HG03175 (cell line): ENCODE measurements around the gene S1PR4.
"Not testable (repeated sequence)": the region's sequence is repeated elsewhere in the genome, so short reads cannot be mapped to it uniquely, and the experiment has no call there.

Source experiments
- ATAC-seq: cut with Tn5 transposase; IDR thresholded peaks from one replicate; pipeline ENCODE4 v1.9.1; 2021; ENCODE audit warnings: mild to moderate bottlenecking, moderate library complexity; ENCODE audit not compliant: unreplicated experiment

S1PR4 gene

GRCh38 chr19:3192684-3193083, 14.1 kb downstream of the S1PR4 start:
- ATAC-seq: no peak

- ATAC-seq: no peak
Observed at GRCh38 chr19:3193256-3194105, 14.9 kb downstream of the S1PR4 start.

- no peak for ATAC-seq
Observed at GRCh38 chr19:3194106-3195087, 15.8 kb downstream of the S1PR4 start.

GRCh38 chr19:3196064-3196932, 17.7 kb downstream of the S1PR4 start:
- no peak for ATAC-seq

GRCh38 chr19:3196933-3197205, 18.3 kb downstream of the S1PR4 start:
- no peak for ATAC-seq

GRCh38 chr19:3198901-3199700, 20.5 kb downstream of the S1PR4 start:
- ATAC-seq: no peak

GRCh38 chr19:3201072-3201700, 22.6 kb downstream of the S1PR4 start:
- ATAC-seq: no peak

- no peak for ATAC-seq
Observed at GRCh38 chr19:3201911-3202310, 23.3 kb downstream of the S1PR4 start.

- ATAC-seq: no peak
Observed at GRCh38 chr19:3202346-3202745, 23.8 kb downstream of the S1PR4 start.

GRCh38 chr19:3202895-3203294, 24.3 kb downstream of the S1PR4 start:
- ATAC-seq: not testable (repeated sequence)

GRCh38 chr19:3203805-3204645, 25.5 kb downstream of the S1PR4 start:
- ATAC-seq: no peak

- no peak for ATAC-seq
Observed at GRCh38 chr19:3204646-3205275, 26.2 kb downstream of the S1PR4 start.

GRCh38 chr19:3206216-3206953, 27.8 kb downstream of the S1PR4 start:
- no peak for ATAC-seq

- no peak for ATAC-seq
Observed at GRCh38 chr19:3207461-3208242, 29.1 kb downstream of the S1PR4 start.

- no peak for ATAC-seq
Observed at GRCh38 chr19:3208317-3209207, 30.0 kb downstream of the S1PR4 start.
